Suprapubic skin (tissue), 4 donors: Measurements from ENCODE around the gene TBC1D24. TPM values are rescaled to one million over a fixed set of nuclear protein-coding genes. Genes with fewer than 3 reads are reported as not detected.

Experiments used
- DNase-seq, 2 donors: peaks; one replicate each; pipeline ENCODE4 v3.0.0-alpha.2; 2019; ENCODE audit warnings: low spot score in 2 of 2
- H3K27ac ChIP-seq: fragments of 200-600 bp; sonication (generic); one replicate; pipeline ENCODE4 v1.5.1; 2019
- H3K27me3 ChIP-seq: fragments of 200-600 bp; sonication (generic); one replicate; pipeline ENCODE4 v1.5.1; 2019
- H3K36me3 ChIP-seq: fragments of 200-600 bp; sonication (generic); one replicate; pipeline ENCODE4 v1.5.1; 2019
- H3K4me1 ChIP-seq: fragments of 200-600 bp; sonication (generic); one replicate; pipeline ENCODE4 v1.5.1; 2019
- H3K4me3 ChIP-seq: fragments of 200-600 bp; sonication (generic); one replicate; pipeline ENCODE4 v1.5.1; 2019; ENCODE audit warnings: mild to moderate bottlenecking
- H3K9me3 ChIP-seq: fragments of 200-600 bp; sonication (generic); one replicate; pipeline ENCODE4 v1.5.1; 2019
- EP300 ChIP-seq: sonication (generic); formaldehyde crosslinking; IDR thresholded peaks from one replicate; pipeline ENCODE4 v1.6.1; 2017; ENCODE audit warnings: antibody characterized with exemption
- POLR2A ChIP-seq, 2 donors: fragments of 450-650 bp; IDR thresholded peaks; one replicate each; pipeline ENCODE4 v1.6.1; 2017; ENCODE audit warnings: antibody characterized with exemption in 2 of 2, mild to moderate bottlenecking in 2 of 2, moderate library complexity in 2 of 2
- POLR2AphosphoS5 ChIP-seq, 3 donors: sonication (generic); formaldehyde crosslinking; IDR thresholded peaks; one replicate each; pipeline ENCODE4 v1.6.1; 2017; ENCODE audit warnings: antibody characterized with exemption in 3 of 3
- WGBS: methylation state at CpG from one replicate; pipeline ENCODE4 v1.1.5; 2018; 5-methylcytosine and 5-hydroxymethylcytosine counted together
- total RNA-seq, 4 donors: library from RNA; depleted of rRNA; stranded (reverse); fragments of >200 nt; gene quantifications; one replicate each; pipeline ENCODE4 v1.1.0, GENCODE V29; 2016
- TF ChIP-seq, protein P1 (sequence below), 2 donors: fragments of 200-600 bp in 1 of 2; fragments of 450-650 bp in 1 of 2; sonication (generic) in 1 of 2; IDR thresholded peaks; one replicate each; pipeline ENCODE4 v1.5.1; 2016 to 2019; ENCODE audit warnings: antibody characterized with exemption in 2 of 2, mild to moderate bottlenecking in 1 of 2, moderate library complexity in 1 of 2

The TBC1D24 gene
- total RNA-seq, 4 donors from 2014 or later, result 10.8 to 23.6 (median 16.5) TPM

DNA sequence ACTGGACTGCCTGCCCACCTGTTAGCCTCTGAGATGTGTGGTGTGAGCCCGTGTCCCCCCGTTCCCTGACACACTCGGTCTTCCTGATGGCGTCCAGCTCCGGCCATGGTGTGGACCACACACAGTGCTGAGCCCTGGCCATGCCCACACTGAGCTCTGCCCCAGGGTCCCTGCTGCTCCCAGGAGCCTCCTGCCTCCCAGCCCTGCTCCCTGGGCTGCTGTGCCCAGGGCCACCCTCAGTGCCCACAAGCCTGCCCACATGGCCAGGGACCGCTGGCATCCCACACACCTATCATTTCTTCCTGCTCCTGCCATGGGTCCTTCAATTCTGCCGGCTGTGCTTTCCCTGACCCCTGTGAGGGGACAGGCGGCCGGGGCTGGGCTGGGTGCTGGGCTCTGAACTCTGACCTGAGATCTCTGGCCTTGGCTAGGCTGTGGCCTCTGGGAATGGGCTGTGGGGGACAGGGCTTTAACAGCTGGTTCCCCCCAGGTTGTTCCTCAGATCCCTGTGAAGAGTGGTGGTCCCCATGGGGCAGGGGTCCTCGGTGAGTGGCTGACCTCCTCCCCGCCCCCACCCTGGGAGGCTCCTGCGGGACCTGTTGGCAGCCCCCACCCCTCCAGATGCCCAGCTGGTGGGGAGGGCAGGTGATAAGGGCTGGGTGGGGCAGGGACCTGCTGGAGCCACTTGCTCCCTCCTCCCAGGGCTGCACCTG lies 52.3 kb downstream of the TBC1D24 start:
- Histone ChIP-seq H3K4me1 (peaks cover 28% of the 10 kb centered on the region), H3K9me3 (no peaks in the 10 kb centered on the region), H3K27me3 (no peaks in the 10 kb centered on the region), H3K27ac (no peak overlapping the region), H3K4me3 (no peak overlapping the region), H3K36me3 (peaks cover 65% of the 10 kb centered on the region)
- TF ChIP-seq, protein P1, sequence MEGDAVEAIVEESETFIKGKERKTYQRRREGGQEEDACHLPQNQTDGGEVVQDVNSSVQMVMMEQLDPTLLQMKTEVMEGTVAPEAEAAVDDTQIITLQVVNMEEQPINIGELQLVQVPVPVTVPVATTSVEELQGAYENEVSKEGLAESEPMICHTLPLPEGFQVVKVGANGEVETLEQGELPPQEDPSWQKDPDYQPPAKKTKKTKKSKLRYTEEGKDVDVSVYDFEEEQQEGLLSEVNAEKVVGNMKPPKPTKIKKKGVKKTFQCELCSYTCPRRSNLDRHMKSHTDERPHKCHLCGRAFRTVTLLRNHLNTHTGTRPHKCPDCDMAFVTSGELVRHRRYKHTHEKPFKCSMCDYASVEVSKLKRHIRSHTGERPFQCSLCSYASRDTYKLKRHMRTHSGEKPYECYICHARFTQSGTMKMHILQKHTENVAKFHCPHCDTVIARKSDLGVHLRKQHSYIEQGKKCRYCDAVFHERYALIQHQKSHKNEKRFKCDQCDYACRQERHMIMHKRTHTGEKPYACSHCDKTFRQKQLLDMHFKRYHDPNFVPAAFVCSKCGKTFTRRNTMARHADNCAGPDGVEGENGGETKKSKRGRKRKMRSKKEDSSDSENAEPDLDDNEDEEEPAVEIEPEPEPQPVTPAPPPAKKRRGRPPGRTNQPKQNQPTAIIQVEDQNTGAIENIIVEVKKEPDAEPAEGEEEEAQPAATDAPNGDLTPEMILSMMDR (IDR thresholded peaks at IDR 0.05), result no peak
- no peak for TF ChIP-seq POLR2A (IDR thresholded peaks at IDR 0.05)
- TF ChIP-seq POLR2AphosphoS5 (IDR thresholded peaks at IDR 0.05), result no peak
- DNase-seq, result no peak
- WGBS, result no CpG with 5 or more reads among the region's 12 CpGs

DNA sequence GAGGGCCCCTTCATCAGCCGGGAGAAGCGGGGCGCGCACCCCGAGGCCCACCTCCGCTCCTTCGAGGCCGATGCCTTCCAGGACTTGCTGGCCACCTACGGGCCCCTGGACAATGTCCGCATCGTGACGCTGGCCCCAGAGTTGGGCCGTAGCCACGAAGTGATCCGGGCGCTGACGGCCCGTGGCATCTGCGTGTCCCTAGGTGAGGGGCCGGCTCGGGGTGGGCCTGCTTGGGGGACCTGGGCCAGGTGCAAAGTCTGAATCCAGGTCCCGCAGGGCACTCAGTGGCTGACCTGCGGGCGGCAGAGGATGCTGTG lies 52.8 kb downstream of the TBC1D24 start:
- no peak for TF ChIP-seq EP300
- TF ChIP-seq, protein P1 (IDR thresholded peaks at IDR 0.05), result no peak
- TF ChIP-seq POLR2A (IDR thresholded peaks at IDR 0.05), result no peak
- no peak for TF ChIP-seq POLR2AphosphoS5 (IDR thresholded peaks at IDR 0.05)
- no peak overlapping the region for H3K4me3 ChIP-seq
- no peak overlapping the region for H3K27ac ChIP-seq
- no peaks in the 10 kb centered on the region for H3K9me3 ChIP-seq
- WGBS, result 92% methylated on average over 15 of the region's 24 CpGs
- no peak for DNase-seq
- H3K4me1 ChIP-seq, result peaks cover 28% of the 10 kb centered on the region
- H3K27me3 ChIP-seq, result no peaks in the 10 kb centered on the region
- peaks cover 65% of the 10 kb centered on the region for H3K36me3 ChIP-seq

DNA sequence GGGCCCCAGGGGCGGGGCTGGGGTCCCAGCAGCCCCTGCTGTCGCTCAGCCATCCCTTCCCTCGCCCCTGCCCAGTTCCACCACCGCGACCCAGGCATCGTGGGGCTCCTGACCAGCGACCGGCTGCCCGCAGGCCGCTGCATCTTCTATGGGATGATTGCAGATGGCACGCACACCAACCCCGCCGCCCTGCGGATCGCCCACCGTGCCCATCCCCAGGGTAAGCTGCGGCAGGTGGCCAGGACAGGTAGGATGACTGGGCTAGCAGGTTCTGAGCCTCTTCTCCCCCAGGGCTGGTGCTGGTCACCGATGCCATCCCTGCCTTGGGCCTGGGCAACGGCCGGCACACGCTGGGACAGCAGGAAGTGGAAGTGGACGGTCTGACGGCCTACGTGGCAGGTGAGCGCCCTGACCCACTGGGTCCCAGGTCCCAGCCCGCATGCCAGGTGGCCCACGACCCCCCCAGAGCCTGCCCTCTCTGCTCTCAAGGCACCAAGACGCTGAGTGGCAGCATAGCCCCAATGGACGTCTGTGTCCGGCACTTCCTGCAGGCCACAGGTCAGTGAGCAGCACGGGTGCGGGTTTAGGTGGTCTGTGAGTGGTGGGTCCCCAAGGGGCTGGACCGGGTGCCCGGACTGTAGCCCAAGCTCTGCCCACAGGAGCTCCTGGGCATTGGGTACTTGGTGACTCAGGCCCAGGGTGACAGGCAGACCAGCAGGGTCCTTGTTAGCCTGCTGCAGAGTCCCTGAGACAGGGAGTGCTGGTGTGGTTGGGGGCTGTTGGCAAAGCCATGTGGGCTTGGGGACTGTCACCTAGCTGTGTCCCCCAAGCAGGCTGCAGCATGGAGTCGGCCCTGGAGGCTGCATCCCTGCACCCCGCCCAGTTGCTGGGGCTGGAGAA lies 53.5 kb downstream of the TBC1D24 start:
- Histone ChIP-seq H3K36me3 (peaks cover 60% of the 10 kb centered on the region), H3K4me1 (peaks cover 24% of the 10 kb centered on the region), H3K27ac (no peak overlapping the region), H3K27me3 (no peaks in the 10 kb centered on the region), H3K4me3 (no peak overlapping the region), H3K9me3 (no peaks in the 10 kb centered on the region)
- DNase-seq, result no peak
- TF ChIP-seq POLR2AphosphoS5 (IDR thresholded peaks at IDR 0.05), result no peak
- TF ChIP-seq POLR2A (IDR thresholded peaks at IDR 0.05), result no peak
- no peak for TF ChIP-seq EP300
- TF ChIP-seq, protein P1 (IDR thresholded peaks at IDR 0.05), result no peak
- 93% methylated on average over 25 of the region's 36 CpGs for WGBS

DNA sequence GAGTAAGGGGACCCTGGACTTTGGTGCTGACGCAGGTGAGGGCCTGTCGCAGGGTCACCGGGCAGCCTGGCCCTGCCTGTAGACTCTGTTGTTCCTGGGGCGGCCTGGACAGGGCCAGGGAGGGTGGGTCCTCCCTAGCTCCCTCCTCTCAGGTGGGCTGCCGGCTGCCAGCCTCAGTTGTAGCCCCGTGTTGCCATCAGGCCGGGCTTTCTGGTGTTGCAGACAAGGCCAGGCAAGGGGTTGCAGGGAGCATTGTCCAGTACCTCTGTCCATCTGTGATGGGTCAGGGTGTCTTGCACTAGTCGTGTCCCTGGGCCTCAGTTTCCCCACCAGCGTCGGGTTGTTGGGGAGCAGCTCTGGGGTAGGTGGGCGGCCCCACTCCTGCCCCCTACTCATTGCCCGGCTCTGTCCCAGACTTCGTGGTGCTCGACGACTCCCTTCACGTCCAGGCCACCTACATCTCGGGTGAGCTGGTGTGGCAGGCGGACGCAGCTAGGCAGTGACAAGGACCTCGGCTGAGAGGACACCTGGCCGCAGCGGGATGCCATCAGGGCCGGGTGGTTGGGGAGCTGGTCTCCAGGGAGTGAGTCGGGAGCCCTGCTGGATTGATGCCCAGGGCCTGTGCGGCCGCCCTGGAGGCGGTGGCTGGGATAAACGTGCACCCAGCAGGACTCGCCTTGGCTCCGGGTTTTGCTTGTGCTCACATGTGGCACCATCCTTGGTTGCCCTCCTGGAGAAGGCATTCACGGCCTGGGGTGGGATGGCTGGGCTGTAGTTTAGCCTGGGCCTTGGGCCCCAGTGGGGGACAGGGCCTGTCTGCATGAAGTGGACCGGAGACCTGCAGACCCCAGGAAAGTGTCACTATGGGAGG lies 54.4 kb downstream of the TBC1D24 start:
- H3K27ac ChIP-seq, result no peak overlapping the region
- TF ChIP-seq POLR2AphosphoS5 (IDR thresholded peaks at IDR 0.05), result no peak
- no peak for TF ChIP-seq EP300
- TF ChIP-seq, protein P1 (IDR thresholded peaks at IDR 0.05), result no peak
- no peak for TF ChIP-seq POLR2A (IDR thresholded peaks at IDR 0.05)
- H3K9me3 ChIP-seq, result no peaks in the 10 kb centered on the region
- peaks cover 15% of the 10 kb centered on the region for H3K4me1 ChIP-seq
- DNase-seq, result no peak
- H3K36me3 ChIP-seq, result peaks cover 51% of the 10 kb centered on the region
- no peak overlapping the region for H3K4me3 ChIP-seq
- WGBS, result 74% methylated on average over 9 of the region's 32 CpGs
- no peaks in the 10 kb centered on the region for H3K27me3 ChIP-seq
